WTC11 (cell line): ENCODE data around the gene BASP1. TPM values are rescaled to one million over a fixed set of nuclear protein-coding genes. Genes with fewer than 3 reads are reported as not detected.
A peak's percentile ranks its signal among the peaks of the same experiment; 100 is the strongest.

ENCODE experiments used
- ATAC-seq: fragments of 200-7000 bp; cut with Tn5 transposase; 2 replicates; pipeline ENCODE4 v1.10.0; 2021; ENCODE audit warnings: mild to moderate bottlenecking, moderate library complexity
- CTCF ChIA-PET: fragments of 300-600 bp; sonication (Branson Sonifier 250); formaldehyde crosslinking; loops from one replicate; lab custom pipeline; 2021; ENCODE audit warnings: antibody characterized with exemption; lab: Charles Lee
- POLR2A ChIA-PET: fragments of 350-600 bp; sonication (Branson Sonifier 250); formaldehyde crosslinking; loops from one replicate; lab custom pipeline; 2021; ENCODE audit warnings: antibody characterized with exemption; lab: Charles Lee
- DNase-seq: peaks from one replicate; pipeline ENCODE4 v3.0.0; 2021; ENCODE audit warnings: low spot score
- H3K27ac Mint-ChIP-seq: 2 replicates; pipeline ENCODE4 v1.8.0; 2021; ENCODE audit warnings: mixed read lengths
- H3K27me3 Mint-ChIP-seq: 2 replicates; pipeline ENCODE4 v1.8.0; 2021; ENCODE audit warnings: low read depth, mild to moderate bottlenecking, moderate library complexity, mixed read lengths
- H3K36me3 Mint-ChIP-seq: 2 replicates; pipeline ENCODE4 v1.8.0; 2021; ENCODE audit warnings: mixed read lengths
- H3K4me1 Mint-ChIP-seq: 2 replicates; pipeline ENCODE4 v1.8.0; 2022; ENCODE audit warnings: mixed read lengths
- H3K4me3 Mint-ChIP-seq: 2 replicates; pipeline ENCODE4 v1.8.0; 2021; ENCODE audit warnings: mild to moderate bottlenecking, moderate library complexity, mixed read lengths
- H3K9me3 Mint-ChIP-seq: 2 replicates; pipeline ENCODE4 v1.8.0; 2021; ENCODE audit warnings: mixed read lengths
- AR ChIP-seq: fragments of 250-450 bp; sonication (Bioruptor Pico); IDR thresholded peaks from 2 replicates; pipeline ENCODE4 v1.9.0; 2021; ENCODE audit warnings: mild to moderate bottlenecking
- ERG ChIP-seq: fragments of 250-450 bp; sonication (Bioruptor Pico); IDR thresholded peaks from 2 replicates; pipeline ENCODE4 v1.8.0; 2021; ENCODE audit warnings: mild to moderate bottlenecking
- MXD4 ChIP-seq: fragments of 250-450 bp; sonication (Bioruptor Pico); IDR thresholded peaks from 2 replicates; pipeline ENCODE4 v1.8.0; 2021; ENCODE audit warnings: mild to moderate bottlenecking, moderate library complexity, borderline replicate concordance
- RELA ChIP-seq: sonication (generic); formaldehyde crosslinking; IDR thresholded peaks from 2 replicates; pipeline ENCODE4 v1.8.1; 2022; ENCODE audit warnings: missing genetic modification reagents, mild to moderate bottlenecking, borderline replicate concordance
- TP53 ChIP-seq: sonication (generic); formaldehyde crosslinking; IDR thresholded peaks from 2 replicates; pipeline ENCODE4 v1.8.1; 2023; ENCODE audit warnings: mild to moderate bottlenecking, missing genetic modification reagents
- ZNF232 ChIP-seq: sonication (generic); formaldehyde crosslinking; IDR thresholded peaks from 2 replicates; pipeline ENCODE4 v1.8.0; 2022; ENCODE audit warnings: mild to moderate bottlenecking, missing genetic modification reagents
- ZNF281 ChIP-seq: sonication (generic); formaldehyde crosslinking; IDR thresholded peaks from 2 replicates; pipeline ENCODE4 v1.8.0; 2023; ENCODE audit warnings: mild to moderate bottlenecking, missing genetic modification reagents
- ZNF416 ChIP-seq: fragments of 250-450 bp; sonication (Bioruptor Pico); IDR thresholded peaks from 2 replicates; pipeline ENCODE4 v1.9.0; 2021; ENCODE audit warnings: mild to moderate bottlenecking, inconsistent platforms
- ZNF425 ChIP-seq: fragments of 250-450 bp; sonication (Bioruptor Pico); conservative IDR thresholded peaks from 2 replicates; pipeline ENCODE4 v1.9.0; 2021; ENCODE audit warnings: mild to moderate bottlenecking
- ZNF671 ChIP-seq: fragments of 250-450 bp; sonication (Bioruptor Pico); IDR thresholded peaks from 2 replicates; pipeline ENCODE4 v1.8.0; 2021; ENCODE audit warnings: mild to moderate bottlenecking
- total RNA-seq: library from RNA; stranded (reverse); gene quantifications from 3 replicates; pipeline ENCODE4 v1.2.3, GENCODE V29; 2021
- TF ChIP-seq, protein P1 (sequence below): fragments of 250-450 bp; sonication (Bioruptor Pico); IDR thresholded peaks from 2 replicates; pipeline ENCODE4 v2.1.2; 2022; ENCODE audit warnings: mild to moderate bottlenecking, moderate library complexity
- TF ChIP-seq, protein P2 (sequence below): sonication (generic); formaldehyde crosslinking; IDR thresholded peaks from 2 replicates; pipeline ENCODE4 v1.8.0; 2022; ENCODE audit warnings: mild to moderate bottlenecking, missing genetic modification reagents
- TF ChIP-seq, protein P3 (sequence below): fragments of 250-450 bp; sonication (Bioruptor Pico); IDR thresholded peaks from 2 replicates; pipeline ENCODE4 v1.9.0; 2021; ENCODE audit warnings: mild to moderate bottlenecking
- TF ChIP-seq, protein P4 (sequence below): sonication (generic); formaldehyde crosslinking; conservative IDR thresholded peaks from 2 replicates; pipeline ENCODE4 v1.8.1; 2022; ENCODE audit warnings: mild to moderate bottlenecking, missing genetic modification reagents
- TF ChIP-seq, protein P5 (sequence below): sonication (generic); formaldehyde crosslinking; IDR thresholded peaks from 2 replicates; pipeline ENCODE4 v1.8.1; 2022; ENCODE audit warnings: missing genetic modification reagents, borderline replicate concordance

Gene BASP1
- total RNA-seq, 1 experiment from 2014 or later, result 108 TPM

GRCh38 chr5:17204133-17204489 is 13.3 kb upstream of the BASP1 start:
- peak overlapping the region; percentile 42; the same call in 1 of the 2 replicates for H3K27ac Mint-ChIP-seq
- DNase-seq, result no peak
- H3K4me1 Mint-ChIP-seq, result peaks cover 16% of the 10 kb centered on the region
- H3K36me3 Mint-ChIP-seq, result peaks cover 2% of the 10 kb centered on the region; the same call in 1 of the 2 replicates
- no peaks in the 10 kb centered on the region for H3K27me3 Mint-ChIP-seq
- ChIA-PET POLR2A (interaction anchor here (0.6 kb wide), 1 partner anchor 12 kb away, joined by 3 read pairs; no protein-coding TSS in a partner anchor), CTCF (interaction anchor here (0.6 to 2.6 kb wide), 5 partner anchors 13 to 413 kb away, joined by 4 to 15 read pairs (median 9); partner anchors contain the start of genes BASP1 and MYO10)
- H3K4me3 Mint-ChIP-seq, result no peak overlapping the region
- ATAC-seq, result peak; percentile 34
- TF ChIP-seq ZNF416 (CRISPR knock-in tag) (no peak), ZNF281 (CRISPR knock-in tag) (no peak), ZNF232 (no peak), ZNF425 (CRISPR knock-in tag) (no peak), ZNF671 (CRISPR knock-in tag) (no peak), MXD4 (CRISPR knock-in tag) (no peak), TP53 (CRISPR knock-in tag) (no peak), RELA (CRISPR knock-in tag) (no peak), AR (CRISPR knock-in tag) (no peak), ERG (no peak)
- TF ChIP-seq, protein P1, sequence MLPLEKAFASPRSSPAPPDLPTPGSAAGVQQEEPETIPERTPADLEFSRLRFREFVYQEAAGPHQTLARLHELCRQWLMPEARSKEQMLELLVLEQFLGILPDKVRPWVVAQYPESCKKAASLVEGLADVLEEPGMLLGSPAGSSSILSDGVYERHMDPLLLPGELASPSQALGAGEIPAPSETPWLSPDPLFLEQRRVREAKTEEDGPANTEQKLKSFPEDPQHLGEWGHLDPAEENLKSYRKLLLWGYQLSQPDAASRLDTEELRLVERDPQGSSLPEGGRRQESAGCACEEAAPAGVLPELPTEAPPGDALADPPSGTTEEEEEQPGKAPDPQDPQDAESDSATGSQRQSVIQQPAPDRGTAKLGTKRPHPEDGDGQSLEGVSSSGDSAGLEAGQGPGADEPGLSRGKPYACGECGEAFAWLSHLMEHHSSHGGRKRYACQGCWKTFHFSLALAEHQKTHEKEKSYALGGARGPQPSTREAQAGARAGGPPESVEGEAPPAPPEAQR, result no peak
- TF ChIP-seq, protein P2, sequence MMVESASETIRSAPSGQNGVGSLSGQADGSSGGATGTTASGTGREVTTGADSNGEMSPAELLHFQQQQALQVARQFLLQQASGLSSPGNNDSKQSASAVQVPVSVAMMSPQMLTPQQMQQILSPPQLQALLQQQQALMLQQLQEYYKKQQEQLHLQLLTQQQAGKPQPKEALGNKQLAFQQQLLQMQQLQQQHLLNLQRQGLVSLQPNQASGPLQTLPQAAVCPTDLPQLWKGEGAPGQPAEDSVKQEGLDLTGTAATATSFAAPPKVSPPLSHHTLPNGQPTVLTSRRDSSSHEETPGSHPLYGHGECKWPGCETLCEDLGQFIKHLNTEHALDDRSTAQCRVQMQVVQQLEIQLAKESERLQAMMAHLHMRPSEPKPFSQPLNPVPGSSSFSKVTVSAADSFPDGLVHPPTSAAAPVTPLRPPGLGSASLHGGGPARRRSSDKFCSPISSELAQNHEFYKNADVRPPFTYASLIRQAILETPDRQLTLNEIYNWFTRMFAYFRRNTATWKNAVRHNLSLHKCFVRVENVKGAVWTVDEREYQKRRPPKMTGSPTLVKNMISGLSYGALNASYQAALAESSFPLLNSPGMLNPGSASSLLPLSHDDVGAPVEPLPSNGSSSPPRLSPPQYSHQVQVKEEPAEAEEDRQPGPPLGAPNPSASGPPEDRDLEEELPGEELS (CRISPR knock-in tag), result no peak
- TF ChIP-seq, protein P3, sequence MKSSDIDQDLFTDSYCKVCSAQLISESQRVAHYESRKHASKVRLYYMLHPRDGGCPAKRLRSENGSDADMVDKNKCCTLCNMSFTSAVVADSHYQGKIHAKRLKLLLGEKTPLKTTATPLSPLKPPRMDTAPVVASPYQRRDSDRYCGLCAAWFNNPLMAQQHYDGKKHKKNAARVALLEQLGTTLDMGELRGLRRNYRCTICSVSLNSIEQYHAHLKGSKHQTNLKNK (CRISPR knock-in tag), result no peak
- TF ChIP-seq, protein P4, sequence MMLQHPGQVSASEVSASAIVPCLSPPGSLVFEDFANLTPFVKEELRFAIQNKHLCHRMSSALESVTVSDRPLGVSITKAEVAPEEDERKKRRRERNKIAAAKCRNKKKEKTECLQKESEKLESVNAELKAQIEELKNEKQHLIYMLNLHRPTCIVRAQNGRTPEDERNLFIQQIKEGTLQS (CRISPR knock-in tag), result no peak
- TF ChIP-seq, protein P5, sequence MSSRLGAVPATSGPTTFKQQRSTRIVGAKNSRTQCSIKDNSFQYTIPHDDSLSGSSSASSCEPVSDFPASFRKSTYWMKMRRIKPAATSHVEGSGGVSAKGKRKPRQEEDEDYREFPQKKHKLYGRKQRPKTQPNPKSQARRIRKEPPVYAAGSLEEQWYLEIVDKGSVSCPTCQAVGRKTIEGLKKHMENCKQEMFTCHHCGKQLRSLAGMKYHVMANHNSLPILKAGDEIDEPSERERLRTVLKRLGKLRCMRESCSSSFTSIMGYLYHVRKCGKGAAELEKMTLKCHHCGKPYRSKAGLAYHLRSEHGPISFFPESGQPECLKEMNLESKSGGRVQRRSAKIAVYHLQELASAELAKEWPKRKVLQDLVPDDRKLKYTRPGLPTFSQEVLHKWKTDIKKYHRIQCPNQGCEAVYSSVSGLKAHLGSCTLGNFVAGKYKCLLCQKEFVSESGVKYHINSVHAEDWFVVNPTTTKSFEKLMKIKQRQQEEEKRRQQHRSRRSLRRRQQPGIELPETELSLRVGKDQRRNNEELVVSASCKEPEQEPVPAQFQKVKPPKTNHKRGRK (CRISPR knock-in tag), result no peak
- no peaks in the 10 kb centered on the region for H3K9me3 Mint-ChIP-seq
